Measurements from ENCODE around the gene DEPDC4.
"Not testable (repeated sequence)": the region's sequence is repeated elsewhere in the genome, so short reads cannot be mapped to it uniquely, and the experiment has no call there.

Gene DEPDC4

DNA sequence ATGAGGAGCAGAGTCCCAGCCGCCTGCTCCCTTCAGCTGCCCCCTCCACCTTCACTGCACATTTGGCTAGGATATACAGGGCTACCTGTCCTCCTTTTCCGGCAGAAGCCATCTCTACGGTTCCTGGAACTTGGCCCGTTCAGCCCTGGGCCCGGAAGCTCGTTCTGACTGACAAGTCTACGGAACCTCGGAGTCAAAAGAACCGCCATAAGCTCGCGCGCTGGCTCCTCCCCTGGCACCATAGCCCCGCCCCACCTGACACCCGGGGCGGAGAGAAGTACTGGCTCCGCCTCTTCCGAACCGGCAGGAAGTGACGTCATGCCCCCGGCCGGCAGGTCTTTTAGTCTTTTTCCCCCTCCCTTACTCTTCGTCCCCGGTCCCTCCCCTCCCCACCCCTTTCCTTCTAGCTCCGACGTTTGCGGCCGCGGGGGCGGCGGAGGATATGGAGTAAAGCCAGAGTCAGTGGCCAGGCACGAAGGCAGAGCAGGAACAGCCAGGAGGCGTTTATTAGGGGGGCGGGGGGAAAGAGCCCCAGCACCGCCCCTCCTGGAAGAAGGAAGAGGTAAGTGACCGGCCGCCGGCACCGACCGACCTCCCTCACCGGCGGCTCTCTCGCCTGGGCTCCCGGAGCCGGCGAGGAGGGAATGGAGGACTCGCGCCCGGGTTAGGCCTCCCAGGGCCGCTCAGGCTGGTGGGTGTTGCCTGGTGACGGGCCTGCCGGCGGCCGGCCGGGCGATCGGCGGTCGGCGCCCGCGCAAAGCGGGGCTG lies at the start of gene DEPDC4, which contains the start of gene SCYL2:
Gene DEPDC4, minus strand, starts transcription at position 245 of the 768 bp plus-strand sequence. Its CDS starts 3 bp downstream, at position 242.
Gene SCYL2, plus strand, starts transcription at position 343 of the 768 bp plus-strand sequence. CDS start 15,794 bp downstream, outside the sequence.
- DNase-seq: peak; percentile 85 to 95

- no peak for DNase-seq
These were observed 44.4 kb upstream of the DEPDC4 start for GRCh38 chr12:100311317-100311716.

DNA sequence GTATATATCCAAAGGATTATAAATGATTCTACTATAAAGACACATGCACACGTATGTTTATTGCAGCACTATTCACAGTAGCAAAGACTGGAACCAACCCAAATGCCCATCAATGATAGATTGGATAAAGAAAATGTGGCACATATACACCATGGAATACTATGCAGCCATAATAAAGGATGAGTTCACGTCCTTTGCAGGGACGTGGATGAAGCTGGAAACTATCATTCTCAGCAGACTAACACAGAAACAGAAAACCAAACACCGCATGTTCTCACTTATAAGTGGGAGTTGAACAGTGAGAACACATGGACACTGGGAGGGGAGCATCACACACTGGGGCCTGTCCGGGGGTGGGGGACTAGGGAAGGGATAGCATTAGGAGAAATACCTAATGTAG lies 41.3 kb upstream of the DEPDC4 start:
- not testable (repeated sequence) for DNase-seq

- not testable (repeated sequence) for DNase-seq
These were observed 37.5 kb upstream of the DEPDC4 start for GRCh38 chr12:100304334-100304733.

- no peak for DNase-seq
These were observed 37.0 kb upstream of the DEPDC4 start for GRCh38 chr12:100303831-100304230.

- no peak for DNase-seq
These were observed 35.2 kb upstream of the DEPDC4 start for GRCh38 chr12:100302081-100302480.

GRCh38 chr12:100295764-100296555 lies 29.1 kb upstream of the DEPDC4 start:
- DNase-seq: peak; percentile 12 to 39

DNA sequence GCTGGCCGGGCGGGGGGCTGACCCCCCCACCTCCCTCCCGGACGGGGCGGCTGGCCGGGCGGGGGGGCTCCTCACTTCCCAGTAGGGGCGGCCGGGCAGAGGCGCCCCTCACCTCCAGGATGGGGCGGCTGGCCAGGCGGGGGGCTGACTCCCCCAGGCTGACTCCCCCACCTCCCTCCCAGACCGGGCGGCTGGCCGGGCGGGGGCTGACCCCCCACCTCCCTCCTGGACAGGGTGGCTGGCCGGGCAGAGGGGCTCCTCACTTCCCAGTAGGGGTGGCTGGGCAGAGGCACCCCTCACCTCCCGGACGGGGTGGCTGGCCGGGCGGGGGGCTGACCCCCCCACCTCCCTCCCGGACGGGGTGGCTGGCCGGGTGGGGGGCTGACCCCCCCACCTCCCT lies 27.5 kb upstream of the DEPDC4 start:
- DNase-seq: not testable (repeated sequence)

DNA sequence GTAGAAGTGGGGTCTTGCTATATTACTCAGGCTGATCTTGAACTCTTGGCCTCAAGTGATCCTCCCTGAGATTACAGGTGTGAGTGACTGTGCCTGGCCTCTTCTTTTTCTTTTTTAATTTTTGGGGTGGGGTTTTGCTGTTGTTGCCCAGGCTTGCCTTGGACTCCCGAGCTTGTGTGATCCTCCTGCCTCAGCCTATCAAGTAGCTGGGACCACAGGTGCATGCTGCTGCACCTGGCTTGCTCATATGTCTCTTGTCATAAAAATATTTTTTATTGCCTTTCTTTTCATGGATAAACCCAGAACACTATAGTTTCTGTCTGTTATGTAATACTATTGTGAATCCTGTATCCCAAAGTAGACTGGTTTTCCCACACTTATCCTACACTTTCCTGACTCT lies 26.1 kb upstream of the DEPDC4 start:
- no peak for DNase-seq

DNA sequence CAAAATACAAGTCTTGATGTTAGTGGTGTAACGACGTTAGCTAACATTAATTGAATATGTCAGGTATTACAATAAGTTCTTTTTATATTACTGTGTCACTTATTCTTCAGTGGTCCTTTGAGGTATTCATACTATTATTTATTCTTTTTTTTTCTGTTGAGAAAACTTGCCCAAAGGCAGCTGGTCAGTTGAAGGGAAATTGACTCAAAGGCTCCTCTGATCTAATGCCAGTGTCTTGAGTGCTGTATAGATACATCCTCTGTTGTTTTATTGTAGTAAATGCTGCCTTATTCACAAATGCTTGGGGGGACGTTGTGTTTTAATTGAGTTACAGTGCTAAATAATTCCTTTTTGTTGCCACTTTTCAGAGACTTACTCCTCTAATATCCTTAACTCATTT lies 23.1 kb upstream of the DEPDC4 start:
- no peak for DNase-seq

GRCh38 chr12:100289038-100289437 lies 22.2 kb upstream of the DEPDC4 start:
- DNase-seq: no peak

DNA sequence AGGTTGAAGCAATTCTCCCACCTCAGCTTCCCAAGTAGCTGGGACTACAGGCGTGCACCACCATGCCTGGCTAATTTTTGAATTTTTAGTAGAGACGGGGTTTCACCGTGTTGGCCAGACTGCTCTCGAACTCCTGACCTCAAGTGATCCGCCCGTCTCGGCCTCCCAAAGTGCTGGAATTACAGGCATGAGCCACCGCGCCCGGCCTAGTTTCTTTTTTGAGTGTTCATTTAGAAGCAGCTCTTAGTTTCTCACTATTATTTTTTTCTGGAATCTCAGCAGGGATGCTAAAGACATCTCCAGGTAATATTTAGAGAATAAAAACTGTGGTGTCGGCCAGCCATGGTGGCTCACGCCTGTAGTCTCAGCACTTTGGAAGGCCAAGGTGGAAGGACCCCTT lies 17.7 kb upstream of the DEPDC4 start:
- DNase-seq: not testable (repeated sequence)

DNA sequence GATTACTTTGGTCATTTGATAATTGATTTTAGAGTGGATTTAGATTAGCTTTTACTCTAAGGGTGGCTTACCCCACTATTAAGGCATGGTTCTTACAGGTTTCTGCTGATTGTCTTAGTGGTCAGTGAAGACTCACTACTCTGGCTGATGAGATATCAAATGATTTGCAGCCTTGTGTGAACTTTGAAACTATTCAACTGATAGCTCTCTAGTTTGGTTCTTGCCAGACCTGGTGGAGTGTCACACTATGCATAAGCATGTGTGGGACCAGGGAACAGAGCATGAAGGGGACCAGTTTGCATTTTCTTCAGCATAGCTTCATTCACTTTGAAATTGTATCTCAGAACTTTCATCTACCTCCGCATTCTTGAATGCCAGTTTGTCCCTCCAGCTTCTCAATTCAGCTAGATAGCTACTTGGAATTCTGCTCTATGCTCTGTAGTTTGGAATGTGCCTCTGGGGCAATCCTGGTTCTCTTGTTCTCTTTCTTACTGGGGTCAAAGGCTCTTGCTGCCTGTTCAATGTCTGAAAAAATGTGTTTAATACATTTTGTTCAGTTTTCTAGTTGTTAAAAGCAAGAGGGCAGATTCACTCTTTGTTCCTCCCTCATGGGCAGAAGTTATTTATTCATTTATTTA lies 12.8 kb upstream of the DEPDC4 start:
- no peak for DNase-seq

DNA sequence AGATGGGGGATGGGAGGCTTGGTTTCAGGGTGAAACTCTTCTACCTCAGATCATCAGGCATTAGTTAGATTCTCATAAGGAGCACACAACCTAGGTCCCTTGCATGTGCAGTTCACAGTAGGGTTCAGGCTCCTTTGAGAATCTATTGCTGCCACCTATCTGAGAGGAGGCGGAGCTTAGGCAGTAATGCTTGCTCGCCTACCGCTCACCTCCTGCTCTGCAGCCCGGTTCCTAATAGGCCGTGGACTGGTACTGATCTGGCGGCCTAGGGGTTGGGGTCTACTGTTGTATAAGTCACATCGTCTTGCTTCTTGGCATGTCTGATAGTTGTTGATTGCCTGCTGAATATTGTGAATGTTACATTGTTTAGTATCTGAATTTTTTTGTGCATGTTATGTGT lies 12.3 kb upstream of the DEPDC4 start:
- DNase-seq: no peak

- no peak for DNase-seq
These were observed 7.4 kb upstream of the DEPDC4 start for GRCh38 chr12:100274291-100274690.

DNA sequence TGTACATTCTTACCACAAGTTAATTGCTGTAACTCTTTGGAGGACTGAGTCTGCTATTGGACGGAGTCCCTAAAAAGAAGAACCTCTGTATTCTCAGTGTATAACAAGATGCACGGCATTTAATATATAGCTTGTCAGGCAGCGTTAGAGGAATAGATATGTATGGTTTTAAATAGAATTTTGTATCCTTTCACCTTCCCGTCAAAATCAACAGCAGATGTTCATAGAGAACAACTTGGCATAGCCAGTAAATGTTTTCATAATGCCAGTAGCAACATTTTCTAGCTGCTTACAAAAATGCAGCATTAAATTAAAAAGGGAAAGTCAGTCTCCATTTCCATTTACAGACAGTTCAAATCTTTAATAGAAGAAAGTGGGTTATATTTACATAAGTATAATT lies 6.9 kb upstream of the DEPDC4 start:
- no peak for DNase-seq

- no peak for DNase-seq
These were observed 2.1 kb upstream of the DEPDC4 start for GRCh38 chr12:100268835-100269564.

DNA sequence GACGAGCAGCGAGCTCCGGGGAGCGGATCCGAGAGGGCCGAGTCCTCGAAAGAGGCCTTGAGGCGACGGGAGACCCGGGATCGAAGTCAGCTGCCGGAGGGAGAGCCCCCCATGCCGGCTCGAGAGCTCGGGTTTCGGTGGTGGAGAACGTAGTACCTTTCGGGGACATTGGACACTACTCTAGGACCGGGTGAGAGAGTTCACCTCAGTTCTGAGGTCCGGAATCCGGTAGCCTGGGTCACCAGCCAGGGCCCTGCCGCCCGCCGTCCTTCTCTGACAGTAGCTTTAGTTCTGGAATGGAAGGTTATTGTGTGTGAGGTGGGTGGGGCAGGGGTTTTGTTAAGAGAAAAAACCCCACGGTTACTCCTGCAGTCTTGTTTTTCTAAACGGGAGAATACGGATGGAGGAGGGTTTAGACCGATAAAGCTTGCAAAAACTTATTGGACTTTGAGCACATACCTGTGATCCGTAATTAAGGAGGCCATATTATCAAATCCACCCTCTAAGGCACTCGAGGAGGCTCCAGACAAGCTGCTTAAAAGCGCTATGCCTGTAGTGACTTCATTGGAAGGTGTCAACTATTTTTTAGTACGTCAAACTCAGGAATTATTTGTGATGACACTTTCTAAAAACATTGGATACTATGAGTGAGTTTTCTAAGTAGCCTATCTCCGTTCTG lies 863 bp upstream of the DEPDC4 start:
- DNase-seq: no peak

- DNase-seq: no peak
These were observed 369 bp downstream of the DEPDC4 start for GRCh38 chr12:100266585-100266834.

DNA sequence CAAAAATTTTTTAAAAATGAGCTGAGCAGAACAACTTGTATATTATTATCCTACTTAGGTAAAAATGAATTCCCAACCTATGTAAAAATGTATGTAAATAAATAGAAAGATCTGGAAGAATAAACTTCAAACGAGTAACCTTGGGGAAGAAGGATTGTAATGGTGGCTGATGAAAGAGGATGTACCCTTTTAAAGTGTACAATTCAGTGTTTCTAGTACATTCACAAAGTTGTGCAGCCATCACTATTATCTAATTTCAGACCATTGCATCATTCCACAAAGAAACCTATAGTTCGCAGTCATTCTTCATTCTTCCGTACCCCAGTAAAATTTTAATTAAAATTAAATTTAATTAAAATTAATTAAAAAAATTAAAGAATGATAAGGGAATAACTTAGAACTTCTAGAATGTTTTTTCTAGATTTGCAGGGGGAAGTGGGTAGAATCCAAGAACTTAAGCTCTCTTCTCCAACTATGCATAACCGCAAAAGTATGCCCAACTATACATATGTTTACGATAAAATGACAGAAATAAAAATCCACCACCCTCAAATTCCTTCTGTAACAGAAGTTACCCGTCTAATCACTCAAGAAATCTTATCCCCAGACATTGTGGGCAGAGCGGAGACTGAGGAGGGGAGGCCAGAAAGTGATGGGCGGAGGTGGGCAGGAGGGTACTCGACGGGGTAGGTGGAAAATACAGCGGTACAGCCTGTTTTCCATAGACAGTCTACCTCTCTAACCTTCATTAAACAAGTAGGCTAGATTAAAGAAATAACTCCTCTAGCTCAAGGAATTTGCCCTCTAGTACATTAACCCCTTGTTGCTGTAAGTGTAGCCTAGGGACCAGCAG lies 921 bp downstream of the DEPDC4 start:
- no peak for DNase-seq

- not testable (repeated sequence) for DNase-seq
These were observed 1.8 kb downstream of the DEPDC4 start for GRCh38 chr12:100265107-100265506.
